ENCODE results near the gene RBBP8NL.

GRCh38 chr20:62408055-62408454 is 19.3 kb downstream of the RBBP8NL start:
- TF ChIP-seq EZH2 (IDR thresholded peaks at IDR 0.05; ENCODE audit: low read depth) = no peak
- TF ChIP-seq, protein P1, sequence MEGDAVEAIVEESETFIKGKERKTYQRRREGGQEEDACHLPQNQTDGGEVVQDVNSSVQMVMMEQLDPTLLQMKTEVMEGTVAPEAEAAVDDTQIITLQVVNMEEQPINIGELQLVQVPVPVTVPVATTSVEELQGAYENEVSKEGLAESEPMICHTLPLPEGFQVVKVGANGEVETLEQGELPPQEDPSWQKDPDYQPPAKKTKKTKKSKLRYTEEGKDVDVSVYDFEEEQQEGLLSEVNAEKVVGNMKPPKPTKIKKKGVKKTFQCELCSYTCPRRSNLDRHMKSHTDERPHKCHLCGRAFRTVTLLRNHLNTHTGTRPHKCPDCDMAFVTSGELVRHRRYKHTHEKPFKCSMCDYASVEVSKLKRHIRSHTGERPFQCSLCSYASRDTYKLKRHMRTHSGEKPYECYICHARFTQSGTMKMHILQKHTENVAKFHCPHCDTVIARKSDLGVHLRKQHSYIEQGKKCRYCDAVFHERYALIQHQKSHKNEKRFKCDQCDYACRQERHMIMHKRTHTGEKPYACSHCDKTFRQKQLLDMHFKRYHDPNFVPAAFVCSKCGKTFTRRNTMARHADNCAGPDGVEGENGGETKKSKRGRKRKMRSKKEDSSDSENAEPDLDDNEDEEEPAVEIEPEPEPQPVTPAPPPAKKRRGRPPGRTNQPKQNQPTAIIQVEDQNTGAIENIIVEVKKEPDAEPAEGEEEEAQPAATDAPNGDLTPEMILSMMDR (conservative IDR thresholded peaks at IDR 0.05) = no peak

Measured in PC-9 (cell line).